B cell (primary cell): ENCODE measurements around the gene IL4.

Source experiments
- CTCF ChIP-seq: fragments of 200-600 bp; IDR thresholded peaks from one replicate; pipeline ENCODE4 v1.8.0; 2022; ENCODE audit warnings: antibody characterized with exemption, mild to moderate bottlenecking
- EZH2 ChIP-seq: IDR thresholded peaks from 2 replicates; pipeline ENCODE4 v1.6.1; 2012; ENCODE audit warnings: borderline replicate concordance, low read depth, mild to moderate bottlenecking, moderate library complexity, low read length; ENCODE audit not compliant: insufficient read depth, poor library complexity, severe bottlenecking

GRCh38 chr5:132681476-132681831, 7.7 kb downstream of the IL4 start:
- TF ChIP-seq CTCF = no peak
- no peak for TF ChIP-seq EZH2
